Left forelimb (tissue), 1 donor: ENCODE data around the gene C11orf91.
"Not testable (repeated sequence)": the region's sequence is repeated elsewhere in the genome, so short reads cannot be mapped to it uniquely, and the experiment has no call there.

Experiments used
- DNase-seq: peaks from one replicate; pipeline ENCODE4 v3.0.0-alpha.2; 2018; ENCODE audit warnings: low spot score

C11orf91 gene

GRCh38 chr11:33668951-33669596 lies 31.6 kb downstream of the C11orf91 start:
- no peak for DNase-seq

GRCh38 chr11:33668468-33668825 lies 32.2 kb downstream of the C11orf91 start:
- no peak for DNase-seq

- no peak for DNase-seq
Measured at GRCh38 chr11:33667819-33668467, 32.7 kb downstream of the C11orf91 start.

- no peak for DNase-seq
Measured at GRCh38 chr11:33665350-33666106, 35.1 kb downstream of the C11orf91 start.

GRCh38 chr11:33664827-33665226 lies 35.8 kb downstream of the C11orf91 start:
- DNase-seq = no peak

- no peak for DNase-seq
Measured at GRCh38 chr11:33664166-33664565, 36.5 kb downstream of the C11orf91 start.

DNA sequence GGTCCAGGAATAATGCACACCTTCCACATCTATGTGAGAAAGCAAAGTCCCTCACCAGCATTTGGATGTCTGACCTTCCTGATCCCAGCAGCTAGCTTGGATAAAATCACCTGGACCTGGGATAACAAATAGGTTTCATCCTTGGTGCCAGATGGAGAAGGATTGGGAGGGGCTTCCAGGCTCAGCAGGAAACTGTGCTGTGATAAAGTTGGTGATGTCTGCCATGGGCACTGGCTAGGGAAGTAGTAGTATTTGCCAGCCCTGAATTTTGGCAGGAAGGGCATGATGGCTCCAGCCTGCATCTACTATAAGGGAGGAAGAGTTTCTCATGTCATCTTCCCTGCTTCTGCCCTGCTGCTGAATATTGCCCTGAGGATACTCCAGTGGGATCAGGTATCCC lies 37.5 kb downstream of the C11orf91 start:
- no peak for DNase-seq

DNA sequence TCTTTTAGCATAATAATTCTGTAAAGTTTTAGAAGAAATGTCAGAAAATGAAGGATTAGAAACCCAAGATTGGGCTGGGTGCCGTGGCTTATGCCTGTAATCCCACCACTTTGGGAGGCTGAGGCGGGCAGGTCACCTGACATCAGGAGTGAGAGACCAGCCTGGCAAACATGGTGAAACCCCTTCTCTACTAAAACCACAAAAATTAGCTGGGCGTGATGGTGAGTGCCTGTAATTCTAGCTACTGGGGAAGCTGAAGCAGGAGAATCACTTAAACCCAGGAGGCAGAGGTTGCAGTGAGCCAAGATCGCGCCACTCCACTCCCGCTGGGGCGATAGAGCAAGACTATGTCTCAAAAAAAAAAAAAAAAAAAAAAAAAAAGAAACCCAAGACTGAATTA lies 39.1 kb downstream of the C11orf91 start:
- DNase-seq = not testable (repeated sequence)

DNA sequence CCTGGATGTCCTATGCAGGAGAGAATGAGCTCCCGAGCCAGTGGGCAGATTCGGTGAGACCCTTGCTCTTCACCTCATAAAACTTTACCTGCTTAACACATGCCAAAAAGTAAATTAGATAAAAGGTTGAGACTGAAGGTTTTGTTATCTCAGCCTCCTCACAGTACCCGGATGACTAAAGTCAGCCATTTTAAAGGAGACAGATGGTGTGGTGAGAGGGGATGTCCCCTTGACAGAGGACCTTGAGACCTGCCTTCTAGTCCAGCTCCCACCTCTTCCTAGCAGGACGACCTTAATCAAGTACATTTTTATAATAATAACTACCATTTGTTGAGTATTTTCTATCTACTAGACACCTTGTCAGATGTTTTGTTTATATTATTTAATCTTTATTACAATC lies 39.7 kb downstream of the C11orf91 start:
- DNase-seq = no peak

- DNase-seq = no peak
Measured at GRCh38 chr11:33659370-33660139, 41.1 kb downstream of the C11orf91 start.

GRCh38 chr11:33658195-33658900 lies 42.3 kb downstream of the C11orf91 start:
- DNase-seq = no peak

- DNase-seq = no peak
Measured at GRCh38 chr11:33657757-33658156, 42.9 kb downstream of the C11orf91 start.

GRCh38 chr11:33656768-33657167 lies 43.9 kb downstream of the C11orf91 start:
- DNase-seq = no peak

DNA sequence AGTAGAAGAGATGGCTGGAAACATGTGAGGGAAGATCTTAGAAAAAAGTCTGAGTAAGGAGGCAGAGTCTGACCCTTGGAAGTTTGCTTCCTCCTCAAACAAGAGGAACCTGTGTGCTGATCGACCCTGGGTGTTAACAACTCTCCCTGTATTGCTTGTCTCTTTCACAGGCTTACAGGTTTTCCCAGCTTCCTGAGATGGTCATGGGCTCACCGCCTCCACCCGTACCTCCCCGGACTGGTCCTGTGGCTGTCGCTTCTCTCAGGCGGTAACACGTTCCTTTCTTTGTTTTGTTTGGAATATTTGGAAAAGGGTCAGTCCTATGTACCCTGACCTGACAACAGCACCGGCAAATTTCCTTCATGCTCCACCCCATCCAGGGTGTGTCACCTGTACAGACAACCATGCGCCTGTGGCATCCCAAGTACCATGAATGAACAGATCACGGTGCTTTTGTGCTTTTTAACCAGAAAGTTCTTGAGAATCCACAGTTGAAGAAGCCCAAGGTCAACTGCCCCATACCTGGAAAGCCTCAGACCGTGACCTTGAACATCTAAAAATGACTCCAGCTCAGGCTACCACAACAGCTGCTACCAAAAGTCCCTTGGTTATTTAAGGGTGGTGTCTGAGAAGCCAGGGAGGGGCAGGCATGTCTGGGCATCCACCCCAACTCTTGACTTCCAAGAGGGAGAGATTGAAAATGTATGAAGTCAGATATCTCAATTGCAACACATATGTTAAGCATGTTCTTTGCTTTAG lies 44.6 kb downstream of the C11orf91 start:
- DNase-seq = no peak

DNA sequence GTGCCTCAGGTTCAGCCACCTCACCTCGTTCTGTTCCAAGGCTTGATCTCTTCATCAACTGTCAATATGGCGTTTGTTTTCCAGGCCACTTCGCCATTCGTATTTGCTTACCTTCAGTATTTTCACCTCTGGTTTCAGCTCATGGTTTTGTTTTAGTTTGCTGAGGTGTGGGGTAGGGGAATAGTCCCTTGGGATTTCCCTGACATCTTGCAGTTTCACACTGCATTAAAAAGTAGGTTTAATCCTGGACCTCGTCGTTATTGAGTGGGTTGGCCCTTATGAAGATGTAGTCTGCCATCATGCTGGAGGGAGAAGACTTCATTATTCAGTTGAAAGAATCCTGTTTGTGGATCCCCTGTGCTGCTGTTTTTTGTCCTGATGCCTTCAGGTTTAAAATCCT lies 46.0 kb downstream of the C11orf91 start:
- no peak for DNase-seq

- DNase-seq = no peak
Measured at GRCh38 chr11:33652930-33653329, 47.7 kb downstream of the C11orf91 start.

GRCh38 chr11:33652431-33652830 lies 48.2 kb downstream of the C11orf91 start:
- DNase-seq = no peak

GRCh38 chr11:33651990-33652389 lies 48.6 kb downstream of the C11orf91 start:
- no peak for DNase-seq

DNA sequence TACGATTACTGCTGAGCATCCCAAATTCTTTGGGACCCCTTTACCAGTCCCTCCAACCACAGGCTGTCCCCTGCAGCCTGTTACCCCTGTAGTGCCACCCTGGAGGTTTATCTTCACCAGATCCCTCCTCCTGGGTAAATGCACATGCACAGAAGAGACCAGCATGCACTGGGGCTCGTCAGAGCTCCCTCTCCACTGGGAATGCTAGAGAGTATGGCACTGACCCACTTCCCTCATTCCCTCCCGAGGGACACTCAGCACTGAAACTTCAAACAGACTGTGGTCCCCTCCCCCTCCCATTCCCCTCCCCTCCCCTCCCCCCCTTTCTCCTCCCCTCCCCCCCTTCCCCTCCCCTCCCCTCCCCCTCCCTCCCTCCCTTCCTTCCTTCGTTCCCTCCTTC lies 49.1 kb downstream of the C11orf91 start:
- DNase-seq = no peak

- no peak for DNase-seq
Measured at GRCh38 chr11:33649944-33650343, 50.7 kb downstream of the C11orf91 start.
